RPMI7951 (cell line): Measurements from ENCODE around the gene PTPA. TPM values are rescaled to one million over a fixed set of nuclear protein-coding genes. Genes with fewer than 3 reads are reported as not detected.
"Not testable (repeated sequence)": the region's sequence is repeated elsewhere in the genome, so short reads cannot be mapped to it uniquely, and the experiment has no call there.

Experiments used
- DNase-seq: peaks from one replicate; pipeline ENCODE4 v3.0.0-alpha.2; 2012; ENCODE audit warnings: low read depth
- total RNA-seq: library from RNA; depleted of rRNA; stranded (reverse); fragments of >200 nt; shearing (Covaris generic); gene quantifications from 2 replicates; pipeline ENCODE4 v1.2.3, GENCODE V29; 2014

Gene PTPA
- total RNA-seq, 1 experiment from 2014 or later: 75.8 TPM

DNA sequence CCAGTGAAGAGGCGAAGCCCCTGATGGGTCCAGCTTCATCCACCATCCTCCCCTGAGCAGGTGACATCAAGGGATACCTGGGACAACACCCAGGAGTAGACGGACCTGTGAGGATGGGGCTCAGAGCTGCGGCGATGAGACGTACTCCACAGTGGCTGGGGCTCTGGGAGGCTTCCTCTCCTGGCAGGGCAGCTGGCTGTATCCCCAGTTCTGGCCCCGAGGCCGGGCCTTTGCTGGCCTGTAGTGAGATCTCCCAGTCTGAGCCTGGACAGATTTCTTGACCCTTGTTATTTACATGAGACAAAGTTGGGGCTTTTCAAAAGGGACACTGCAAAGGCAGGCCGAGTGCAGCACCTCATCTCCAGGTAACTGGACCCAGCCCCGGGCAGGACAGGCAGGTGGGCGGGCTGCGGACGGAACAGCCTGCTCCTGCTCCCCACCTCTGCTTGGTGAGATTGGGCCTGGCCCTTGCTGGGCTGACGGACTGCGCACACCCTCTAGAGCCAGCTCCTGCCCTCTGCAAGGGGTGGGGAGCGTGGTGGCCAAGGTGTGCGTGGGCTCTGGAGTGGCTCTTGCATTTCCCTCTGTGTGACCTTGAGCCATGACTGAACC, 43.8 kb downstream of the PTPA start:
- no peak for DNase-seq

DNA sequence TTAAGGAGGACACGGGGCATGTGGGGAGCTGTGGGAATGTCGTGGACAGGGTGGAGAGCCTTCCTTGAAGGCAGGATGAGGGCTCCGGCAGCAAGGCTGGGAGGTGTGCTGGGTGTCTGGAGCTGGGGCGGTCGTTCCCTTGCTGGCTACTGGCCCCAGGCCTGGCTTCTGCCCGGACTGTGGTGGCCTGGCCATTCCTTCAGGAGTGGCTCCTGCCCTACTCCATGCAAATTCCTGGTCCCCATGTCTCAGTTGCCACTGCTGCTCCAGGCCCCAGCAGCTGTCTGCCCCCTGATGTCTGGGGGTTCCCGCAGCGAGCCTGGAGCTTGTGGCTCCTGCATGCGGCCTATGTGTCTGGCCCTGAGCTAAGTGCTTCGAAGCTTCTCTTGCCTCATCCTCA, 44.9 kb downstream of the PTPA start:
- DNase-seq: no peak

DNA sequence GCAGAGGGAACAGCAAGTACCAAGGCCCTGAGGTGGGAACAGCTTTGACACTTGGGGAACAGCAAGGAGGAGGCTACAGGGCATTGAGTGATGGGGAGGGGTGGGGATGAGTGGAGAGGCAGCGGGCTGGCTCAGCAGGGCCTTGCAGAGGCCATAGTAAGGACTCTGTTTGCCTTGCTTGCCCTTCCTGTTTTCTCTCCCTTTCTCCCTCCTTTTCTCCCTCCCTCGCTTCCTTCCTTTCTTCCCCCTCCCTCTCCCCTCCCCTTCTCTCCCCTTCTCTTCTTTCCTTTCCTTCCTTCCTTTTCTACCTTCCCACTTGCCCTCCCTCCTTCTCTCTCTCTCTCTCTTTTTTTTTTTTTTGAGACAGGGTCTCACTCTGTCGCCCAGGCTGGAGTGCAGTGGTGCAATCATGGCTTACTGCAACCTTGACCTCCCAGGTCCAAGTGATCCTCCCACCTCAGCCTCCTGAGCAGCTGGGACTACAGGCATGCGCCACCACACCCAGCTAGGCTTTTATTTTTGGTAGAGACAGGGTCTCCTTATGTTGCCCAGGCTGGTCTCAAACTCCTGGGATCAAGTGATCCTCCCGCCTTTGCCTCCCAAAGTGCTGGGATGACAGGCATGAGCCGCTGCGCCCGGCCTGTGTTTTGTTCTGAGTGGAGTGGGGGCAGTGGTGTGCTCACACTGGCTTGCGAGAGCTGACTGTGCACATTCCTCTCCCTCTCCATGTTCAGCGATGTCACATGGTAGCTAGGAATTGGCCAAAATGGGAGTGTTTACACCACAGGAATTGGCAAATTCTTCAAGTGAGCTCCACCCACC, 49.7 kb downstream of the PTPA start:
- DNase-seq: no peak

DNA sequence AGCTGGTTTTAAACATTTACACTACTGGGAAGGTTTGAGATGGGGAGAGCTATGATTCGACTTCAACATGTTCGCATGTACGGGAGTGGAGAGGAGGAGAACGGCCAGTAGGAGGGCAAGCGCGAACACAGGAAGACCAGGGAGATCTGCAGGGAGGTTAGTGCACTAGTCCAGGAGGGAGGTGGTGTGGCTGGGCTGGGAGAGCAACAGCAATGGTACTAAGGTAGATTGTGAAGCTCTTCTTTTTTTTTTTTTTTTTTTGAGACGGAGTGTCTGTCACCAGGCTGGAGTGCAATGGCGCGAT, 50.3 kb downstream of the PTPA start:
- DNase-seq: no peak

DNA sequence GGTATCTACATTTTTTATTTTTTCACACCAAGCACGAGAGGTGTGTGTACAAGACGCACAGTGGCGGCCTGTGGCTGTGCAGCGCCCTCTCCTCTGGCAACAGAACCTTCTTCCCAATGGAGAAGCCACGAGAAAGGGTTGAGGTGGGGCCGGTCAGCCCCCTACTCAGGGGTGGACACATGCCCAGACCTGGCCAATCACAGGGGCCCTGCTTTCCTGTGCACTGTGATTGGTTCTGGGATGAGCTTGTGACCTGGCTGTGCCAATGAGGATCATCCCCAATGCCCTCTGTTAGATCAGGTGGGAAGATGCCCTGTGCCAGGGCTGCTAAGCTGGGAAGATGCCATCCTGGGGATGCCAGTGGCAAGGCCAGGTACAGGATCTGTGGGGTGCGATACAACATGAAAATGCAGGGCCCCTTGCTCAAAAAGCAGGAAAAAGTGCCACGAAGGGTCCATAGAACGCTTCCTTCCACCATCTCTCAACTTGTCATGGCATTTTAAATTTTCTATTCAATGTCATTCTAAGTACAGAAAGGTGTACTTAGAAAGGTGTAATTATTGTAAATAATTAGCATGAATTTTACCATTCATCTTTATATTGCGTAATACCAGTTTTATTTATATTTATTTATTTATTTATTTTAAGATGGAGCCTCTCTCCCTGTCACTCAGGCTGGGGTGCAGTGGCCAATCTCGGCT, 51.4 kb downstream of the PTPA start:
- no peak for DNase-seq

DNA sequence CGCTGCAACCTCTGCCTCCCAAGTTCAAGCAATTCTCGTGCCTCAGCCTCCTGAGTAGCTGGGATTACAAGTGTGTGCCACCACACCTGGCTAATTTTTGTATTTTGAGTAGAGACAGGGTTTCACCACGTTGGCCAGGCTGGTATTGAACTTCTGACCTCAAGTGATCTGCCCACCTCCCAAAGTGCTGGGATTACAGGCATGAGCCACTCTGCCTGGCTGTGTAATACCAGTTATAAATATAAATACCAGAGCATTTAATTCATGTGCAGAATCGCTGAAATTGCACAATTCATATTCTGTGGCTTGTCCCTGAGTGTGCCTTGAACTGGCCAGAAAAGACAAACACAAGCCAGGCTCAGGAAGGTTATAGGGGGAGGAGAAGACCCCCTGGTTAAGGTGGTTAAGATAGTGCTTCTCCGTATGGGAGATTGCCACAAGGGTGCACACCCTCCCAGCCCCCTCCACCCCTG, 52.0 kb downstream of the PTPA start:
- not testable (repeated sequence) for DNase-seq

DNA sequence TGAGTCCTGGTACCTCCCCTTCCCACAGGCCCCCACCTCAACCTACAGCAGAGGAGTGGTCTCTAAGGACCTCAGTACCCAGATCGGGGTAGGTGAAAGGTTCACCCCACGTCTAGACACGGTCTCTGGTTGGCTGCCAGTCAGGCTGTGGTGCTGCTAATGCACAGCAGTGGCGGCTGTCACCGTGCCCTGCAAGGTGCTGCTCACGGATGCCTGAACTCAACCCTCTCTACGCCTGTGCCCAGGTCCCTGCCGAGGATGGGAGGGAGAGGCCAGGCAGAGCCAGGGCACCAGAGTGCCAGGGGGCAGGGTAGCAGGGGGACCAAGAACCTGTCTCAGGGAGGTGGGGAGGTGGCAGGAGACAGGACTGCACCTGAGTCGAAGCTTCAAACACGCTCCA, 52.5 kb downstream of the PTPA start:
- no peak for DNase-seq

DNA sequence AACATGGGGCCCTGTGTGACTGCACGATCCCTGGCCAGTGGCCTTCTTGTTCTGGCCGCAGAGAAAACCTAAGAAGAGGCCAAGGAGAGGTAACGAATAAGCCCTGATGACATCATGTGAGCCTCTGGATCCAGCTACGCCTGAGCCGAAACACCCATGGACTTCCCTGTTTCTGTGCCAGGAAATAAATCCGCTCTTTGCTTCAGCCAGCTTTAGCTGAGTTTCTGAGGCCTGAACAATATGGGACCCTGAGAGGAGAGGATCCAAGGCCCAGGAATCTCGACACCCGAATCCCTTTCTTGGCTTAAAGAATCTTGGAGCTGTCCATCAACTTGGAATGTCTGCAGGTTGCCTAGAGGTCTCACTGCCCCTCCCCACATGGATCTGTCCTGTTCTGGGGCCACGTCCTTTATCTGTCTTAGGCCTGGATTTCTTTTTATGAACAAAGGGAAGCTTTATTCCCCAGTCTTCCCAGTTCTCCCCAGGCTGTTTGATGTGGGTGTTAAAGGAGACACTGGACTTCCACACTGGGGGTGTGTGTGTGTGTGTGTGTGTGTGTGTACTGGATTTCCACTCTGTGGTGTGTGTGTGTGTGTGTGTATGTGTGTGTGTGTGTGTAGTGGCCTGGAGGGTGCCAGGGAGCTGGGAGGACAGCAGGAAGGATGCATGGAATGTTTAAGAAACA, 53.2 kb downstream of the PTPA start:
- peak; percentile 47 for DNase-seq

DNA sequence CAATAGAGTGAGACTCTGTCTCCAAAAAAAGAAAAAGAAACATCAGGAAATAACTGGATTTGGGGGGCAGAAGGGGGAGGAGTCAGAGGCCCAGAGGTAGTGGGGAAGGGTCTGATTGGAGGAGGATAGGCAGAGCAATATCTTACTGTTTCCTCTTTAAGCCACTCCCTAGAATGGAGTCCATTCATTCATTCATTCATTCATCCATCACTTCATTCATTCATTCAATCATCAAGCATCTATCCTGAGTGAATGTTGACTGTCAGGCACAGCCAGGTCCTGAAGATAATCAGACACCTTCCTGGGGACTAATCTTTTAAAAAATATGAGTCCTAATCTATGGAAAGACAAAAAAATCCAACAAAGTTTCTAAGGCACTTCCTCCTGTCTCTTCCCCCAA, 54.0 kb downstream of the PTPA start:
- DNase-seq: no peak

DNA sequence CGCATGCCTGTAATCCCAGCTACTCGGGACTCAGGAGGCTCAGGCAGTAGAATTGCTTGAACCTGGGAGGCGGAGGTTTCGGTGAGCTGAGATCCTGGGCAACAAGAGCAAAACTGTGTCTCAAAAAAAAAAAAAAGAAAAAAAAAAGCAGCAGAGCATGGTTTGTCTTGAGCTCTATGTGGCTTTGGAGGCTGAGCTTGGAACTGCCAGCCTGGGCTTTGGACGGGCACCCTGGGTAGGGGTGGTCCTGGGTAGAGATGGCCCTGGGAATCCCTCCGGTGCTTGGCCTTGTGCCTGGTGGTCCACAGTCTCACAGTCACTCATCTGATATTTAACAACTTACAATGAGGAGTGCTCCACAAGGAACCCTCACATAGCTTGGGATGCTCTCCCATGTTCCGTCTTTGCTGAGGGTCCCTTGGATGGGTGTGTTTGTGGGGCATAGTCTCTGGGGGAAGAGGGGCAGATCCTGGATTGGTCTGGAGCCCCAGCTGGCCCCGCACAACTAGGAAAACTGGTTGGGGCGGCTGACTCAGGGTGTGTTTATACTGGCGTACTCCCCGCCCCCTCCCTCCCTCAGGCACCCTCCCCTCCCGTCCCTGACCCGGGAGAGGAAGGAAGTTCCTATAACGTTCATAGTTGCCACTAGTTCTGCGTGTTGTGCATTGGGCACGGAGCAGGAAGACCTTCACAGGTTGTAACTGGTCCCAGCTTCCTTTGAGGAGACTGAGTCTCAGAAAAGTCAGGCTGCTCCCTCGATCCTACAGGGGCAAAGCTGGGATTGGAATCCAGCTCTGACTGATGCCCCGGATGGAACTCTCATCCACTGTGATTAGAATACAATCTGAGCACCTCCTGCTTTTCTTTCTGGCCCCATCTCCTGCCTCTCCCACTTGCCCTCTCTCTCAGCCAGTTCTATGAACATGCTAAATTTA, 55.7 kb downstream of the PTPA start:
- DNase-seq: peak; percentile 80

DNA sequence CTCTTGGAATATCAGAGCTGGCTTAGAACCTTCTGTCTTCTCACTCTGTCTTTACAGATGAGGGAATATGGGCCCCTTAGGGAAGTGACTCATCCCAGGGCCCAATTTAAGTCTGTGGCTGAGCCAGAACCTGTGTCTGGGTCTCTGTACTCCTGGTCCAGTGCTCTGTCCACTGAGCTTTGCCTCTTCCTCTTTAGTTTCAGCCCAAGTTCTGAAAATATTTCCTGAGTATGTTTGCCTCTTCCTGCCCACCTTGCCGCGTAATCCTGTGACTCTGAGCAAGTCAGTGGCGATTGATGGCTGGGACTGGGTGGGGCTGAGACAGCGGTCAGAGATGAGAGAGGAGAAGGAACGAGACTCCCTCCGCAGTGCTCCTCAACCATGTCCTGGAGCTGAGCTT, 59.0 kb downstream of the PTPA start:
- DNase-seq: peak; percentile 69

DNA sequence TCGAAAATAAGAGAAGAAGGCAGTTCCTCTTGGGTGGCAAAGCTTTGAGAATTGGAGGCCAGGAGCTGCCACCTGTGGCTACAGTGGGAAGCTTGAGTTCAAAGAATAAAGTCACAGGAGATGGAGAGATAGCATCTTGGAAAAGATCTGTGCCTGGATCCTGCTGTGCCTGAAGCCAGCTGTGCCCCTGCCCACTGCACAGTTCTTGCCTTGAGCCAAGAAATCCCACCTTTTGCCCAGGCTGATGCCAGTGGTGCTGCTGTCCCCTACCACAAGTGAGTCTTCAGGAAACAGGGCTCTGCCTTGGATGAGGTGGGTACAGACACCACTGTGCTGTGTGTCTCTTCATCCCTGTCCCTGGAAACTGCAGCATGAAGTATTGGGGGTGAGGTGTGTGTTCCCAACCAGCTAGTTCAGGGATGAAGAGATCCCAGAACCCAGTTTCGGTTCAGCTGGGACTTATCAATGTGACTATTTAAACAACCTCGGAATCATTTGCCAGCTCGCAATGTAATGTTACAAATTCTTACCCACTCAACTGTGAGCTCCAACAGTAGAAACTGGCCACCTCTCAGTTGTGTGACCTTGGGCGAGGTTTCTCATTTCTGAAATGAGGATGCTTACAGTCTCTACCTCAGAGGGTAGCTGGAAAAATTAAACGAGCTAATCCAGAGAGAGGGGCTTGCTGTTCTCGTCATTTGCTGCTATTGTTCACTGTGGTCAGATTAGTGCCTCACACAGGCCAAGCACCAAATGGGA, 61.0 kb downstream of the PTPA start:
- no peak for DNase-seq

DNA sequence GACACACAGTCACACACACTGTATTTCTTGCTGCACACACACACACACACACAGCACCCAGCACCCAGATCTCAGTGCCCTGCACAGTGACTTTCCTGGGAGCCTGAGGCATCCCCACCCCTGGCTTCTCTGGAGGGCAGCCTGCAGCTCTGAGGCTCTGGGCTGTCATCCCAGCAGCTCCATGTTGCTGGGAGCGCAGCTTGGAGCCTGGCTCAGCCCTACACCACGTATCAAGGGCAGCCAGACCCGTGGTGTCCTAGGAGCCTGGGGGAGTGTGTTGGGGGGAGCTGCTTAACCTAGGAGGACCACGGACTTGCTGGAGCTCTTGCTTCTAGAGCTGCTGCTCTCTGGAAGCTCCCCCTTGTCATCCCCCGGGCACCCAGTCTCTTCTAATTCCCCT, 61.6 kb downstream of the PTPA start:
- no peak for DNase-seq

DNA sequence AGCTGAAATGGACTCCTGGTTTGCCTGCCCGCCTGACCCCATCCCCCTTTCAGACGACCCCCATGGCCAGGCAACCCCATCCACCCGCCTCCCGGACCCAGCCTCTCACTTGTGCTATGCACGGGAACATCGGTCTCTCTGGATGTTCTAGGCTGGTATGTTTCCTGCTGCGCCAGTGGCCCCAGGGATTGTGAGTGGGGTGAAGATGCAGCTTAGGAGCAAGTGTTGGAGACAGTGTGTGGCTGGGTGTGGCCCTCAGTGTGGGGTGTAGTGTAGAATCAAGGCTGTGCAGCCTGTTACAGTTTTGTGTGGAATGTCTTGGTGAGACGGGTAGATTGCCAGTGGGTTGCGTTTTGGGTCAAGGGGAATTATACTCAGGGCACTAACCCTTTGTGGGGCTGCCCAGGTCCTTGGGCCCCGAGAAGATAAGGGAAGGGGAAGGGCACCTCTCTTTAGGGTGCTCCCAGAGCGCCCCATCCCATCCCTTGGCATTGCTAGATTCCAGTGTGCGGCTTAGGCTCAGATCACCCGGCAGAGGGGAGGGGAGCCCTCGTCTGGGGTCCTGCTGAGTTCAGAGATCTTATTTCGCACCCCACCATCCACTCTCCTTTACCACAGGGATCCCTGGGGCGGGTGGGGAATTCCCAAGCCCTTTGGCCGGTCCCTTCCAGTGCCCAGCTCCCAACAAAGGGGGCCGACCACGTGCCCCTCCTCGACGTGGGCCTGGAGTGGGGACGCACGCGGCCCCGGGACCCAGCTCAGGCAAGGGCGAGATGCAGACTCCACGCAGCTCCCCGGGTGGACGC, 62.3 kb downstream of the PTPA start:
- DNase-seq: no peak

DNA sequence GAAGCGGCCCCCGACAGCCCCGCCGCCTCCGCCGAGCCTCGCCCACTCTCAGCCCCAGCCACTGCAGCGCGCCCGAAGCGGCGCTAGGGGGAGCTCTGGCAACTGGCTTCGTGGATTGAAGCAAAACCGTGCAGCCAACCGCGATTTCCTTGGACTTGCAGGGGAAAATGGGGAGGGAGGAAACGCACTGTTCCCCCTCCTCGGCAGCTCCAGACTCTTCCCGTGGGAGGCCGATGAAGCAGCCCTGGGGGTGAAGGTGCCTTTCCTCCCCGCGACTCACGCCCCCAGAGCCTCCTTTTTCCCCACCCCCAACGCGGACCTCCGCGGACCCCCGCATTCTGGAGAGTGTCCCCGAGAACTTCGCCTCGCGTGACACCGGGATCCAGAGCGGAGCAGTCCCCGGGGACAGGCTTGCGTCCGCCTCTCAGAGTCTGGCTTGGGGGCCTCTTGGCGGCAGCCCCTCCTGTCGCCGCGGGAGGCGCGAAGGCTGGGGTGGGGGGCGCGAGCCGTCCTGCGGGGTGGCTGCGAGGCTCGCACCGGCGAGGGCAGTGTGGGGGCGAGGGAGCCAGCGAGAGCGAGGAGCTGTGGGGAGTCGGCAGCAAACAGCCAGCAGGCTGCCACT, 63.0 kb downstream of the PTPA start:
- DNase-seq: peak; percentile 84

DNA sequence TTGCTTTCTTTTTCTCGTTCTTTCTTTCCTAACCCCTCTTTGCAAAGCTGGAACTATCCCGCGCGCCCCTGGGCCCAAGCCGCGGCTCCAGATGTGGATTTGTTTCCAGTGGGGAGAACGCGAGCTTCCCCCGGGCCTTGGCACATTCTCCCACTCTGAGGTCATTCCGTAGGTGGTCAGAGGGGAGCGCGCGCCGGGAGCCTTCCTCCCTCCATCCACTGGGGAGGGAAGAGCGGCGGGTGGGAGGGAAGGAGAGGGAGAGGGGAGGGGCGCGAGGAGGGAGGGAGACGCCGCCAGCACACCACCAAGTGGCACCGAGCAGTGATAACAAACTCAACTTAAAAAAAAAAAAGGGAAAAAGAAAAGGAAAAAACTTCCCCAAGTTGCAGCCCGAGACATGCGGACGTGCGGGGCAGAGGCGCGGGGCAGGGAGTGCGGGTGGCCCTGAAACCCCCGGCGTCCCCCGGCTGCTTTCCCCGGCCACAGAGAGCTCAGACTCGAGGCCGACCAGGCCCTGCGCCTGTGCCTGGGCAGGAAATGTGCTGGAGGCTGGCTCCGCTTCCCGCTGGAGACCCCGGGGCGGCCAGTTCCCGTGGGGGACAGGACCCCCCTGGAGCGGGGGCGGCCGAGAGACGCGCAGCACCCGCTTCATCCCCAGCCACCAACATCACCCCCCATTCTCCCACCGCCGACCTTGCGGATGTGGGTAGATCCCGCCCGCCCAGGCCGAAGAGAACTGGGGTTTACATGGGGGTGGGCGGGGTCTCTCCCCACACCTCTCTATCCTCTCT, 63.7 kb downstream of the PTPA start:
- peak; percentile 91 for DNase-seq

DNA sequence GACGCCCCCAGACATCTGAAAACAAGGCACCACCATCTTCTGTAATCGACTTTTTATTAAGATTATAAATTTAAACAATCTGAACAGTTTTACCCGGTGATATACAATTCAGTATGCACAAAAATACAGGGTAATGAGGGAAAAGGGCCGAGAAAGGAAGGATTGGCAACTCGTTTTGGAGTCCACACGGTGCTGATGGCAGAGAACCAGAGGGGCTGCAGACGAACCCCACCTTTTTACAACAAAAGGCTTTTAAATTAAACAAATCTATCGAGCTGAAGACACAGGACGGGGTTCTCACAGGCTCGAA, 64.3 kb downstream of the PTPA start:
- no peak for DNase-seq

DNA sequence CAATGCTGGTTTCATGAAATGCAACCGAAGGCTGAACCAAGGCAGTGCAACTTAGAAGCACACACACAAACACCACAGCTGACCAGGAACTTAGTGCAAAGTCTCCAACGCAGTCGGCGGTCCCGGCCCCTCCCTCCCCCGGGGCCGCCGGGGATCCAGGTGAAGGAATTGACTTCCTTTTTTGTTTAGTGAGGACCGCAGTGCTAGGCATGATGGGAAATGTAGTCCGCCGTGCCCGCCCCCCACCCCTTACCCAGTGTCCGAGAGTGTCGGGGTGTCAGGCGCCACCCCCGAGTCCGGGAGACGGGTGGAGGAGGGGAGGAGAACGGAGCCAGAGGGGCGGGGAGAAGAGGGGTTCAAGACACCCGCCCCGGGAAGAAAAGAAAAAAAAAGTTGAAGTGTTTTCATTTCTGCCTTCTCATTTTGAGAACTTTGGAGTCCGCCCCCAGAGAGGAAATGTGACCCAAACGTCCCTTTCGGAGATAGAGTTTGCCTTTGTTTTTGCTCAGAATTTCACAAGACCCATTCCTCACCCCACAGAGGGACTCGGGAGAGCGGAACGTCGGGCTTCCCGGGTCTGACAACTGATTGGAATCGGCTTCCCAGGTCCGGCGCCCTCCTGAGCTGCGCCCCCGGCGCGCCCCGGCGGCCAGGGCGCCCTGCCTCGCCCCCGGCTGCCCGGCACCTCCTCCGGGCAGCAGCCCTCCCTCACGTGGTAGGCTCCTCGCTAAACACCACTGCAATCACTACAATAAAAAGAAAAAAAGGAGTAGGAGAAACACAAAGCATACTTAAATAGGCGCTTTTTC, 64.8 kb downstream of the PTPA start:
- DNase-seq: peak; percentile 81
